HEK293 (cell line): Measurements from ENCODE around the gene KCND2.

Experiments
- CTCF ChIA-PET: fragments of 350-600 bp; formaldehyde crosslinking; extraction: SDS; loops from one replicate; lab custom pipeline; 2021; ENCODE audit warnings: antibody characterized with exemption; lab: Yijun Ruan, JAX
- POLR2A ChIA-PET: fragments of 300-600 bp; formaldehyde crosslinking; extraction: SDS; loops from one replicate; lab custom pipeline; 2020; ENCODE audit warnings: antibody characterized with exemption, inconsistent platforms; lab: Yijun Ruan, JAX
- H3K27ac ChIP-seq: fragments of 200-500 bp; sonication (Bioruptor generic); 2 replicates; pipeline ENCODE4 v1.5.1; 2014; ENCODE audit warnings: low read depth, low read length, control low read depth, inconsistent platforms; ENCODE audit errors: extremely low read depth
- H3K36me3 ChIP-seq, 2 experiments: fragments of 200-500 bp in 1 of 2; sonication (Bioruptor generic) in 1 of 2; 1 replicate in 1 of 2; 2 replicates in 1 of 2; pipeline ENCODE4 v1.5.1; 2014 to 2017; ENCODE audit warnings: inconsistent platforms in 2 of 2, low read length in 2 of 2; ENCODE audit not compliant: control insufficient read depth in 2 of 2, insufficient read depth in 1 of 2
- H3K4me1 ChIP-seq: fragments of 200-500 bp; sonication (Bioruptor generic); 2 replicates; pipeline ENCODE4 v1.5.1; 2014; ENCODE audit warnings: mild to moderate bottlenecking, low read length, inconsistent platforms; ENCODE audit not compliant: control insufficient read depth, insufficient read depth
- H3K4me3 ChIP-seq: 2 replicates; pipeline ENCODE4 v1.5.1; 2011; ENCODE audit warnings: low read depth, mild to moderate bottlenecking, control low read depth, low read length, moderate library complexity
- H3K9me3 ChIP-seq: fragments of 200-500 bp; sonication (Bioruptor generic); 2 replicates; pipeline ENCODE4 v1.5.1; 2014; ENCODE audit warnings: low read depth, low read length, inconsistent platforms; ENCODE audit not compliant: control insufficient read depth, insufficient read depth
- HOXA7 ChIP-seq: sonication (generic); formaldehyde crosslinking; IDR thresholded peaks from 2 replicates; pipeline ENCODE4 v1.8.1; 2022; ENCODE audit warnings: missing genetic modification reagents, borderline replicate concordance
- KLF10 ChIP-seq: fragments of 450-650 bp; IDR thresholded peaks from 2 replicates; pipeline ENCODE4 v1.5.1; 2018; ENCODE audit warnings: missing biosample characterization, mild to moderate bottlenecking, missing genetic modification characterization
- KLF7 ChIP-seq: fragments of 450-650 bp; formaldehyde crosslinking; IDR thresholded peaks from 2 replicates; pipeline ENCODE4 v1.5.1; 2016; ENCODE audit warnings: missing biosample characterization, missing genetic modification characterization, borderline replicate concordance
- RBAK ChIP-seq: fragments of 450-650 bp; formaldehyde crosslinking; IDR thresholded peaks from 2 replicates; pipeline ENCODE4 v1.5.1; 2016; ENCODE audit warnings: missing biosample characterization, missing genetic modification characterization
- SETDB1 ChIP-seq: IDR thresholded peaks from one replicate; pipeline ENCODE4 v1.6.1; 2017; ENCODE audit warnings: mild to moderate bottlenecking, low read length, moderate library complexity, mixed read lengths; ENCODE audit not compliant: insufficient read length
- TRIM28 ChIP-seq: IDR thresholded peaks from 2 replicates; pipeline ENCODE4 v1.6.1; 2011; ENCODE audit warnings: low read length, control low read depth, borderline replicate concordance
- YY1 ChIP-seq: fragments of 450-650 bp; formaldehyde crosslinking; IDR thresholded peaks from 2 replicates; pipeline ENCODE4 v1.5.1; 2018; ENCODE audit warnings: missing biosample characterization, missing genetic modification characterization
- ZNF274 ChIP-seq, 2 experiments: fragments of 200-500 bp in 1 of 2; fragments of 450-650 bp in 1 of 2; sonication (Bioruptor generic) in 1 of 2; formaldehyde crosslinking in 1 of 2; IDR thresholded peaks; 2 replicates each; pipeline versions ENCODE4 v1.5.1 to v1.6.1; 2014 to 2016; ENCODE audit warnings: borderline replicate concordance in 1 of 2, inconsistent platforms in 1 of 2, low read length in 1 of 2, missing biosample characterization in 1 of 2, missing genetic modification characterization in 1 of 2
- ZNF530 ChIP-seq: fragments of 450-650 bp; formaldehyde crosslinking; IDR thresholded peaks from 2 replicates; pipeline ENCODE4 v1.5.1; 2016; ENCODE audit warnings: low read depth, missing biosample characterization, missing genetic modification characterization
- ZNF707 ChIP-seq: fragments of 450-650 bp; formaldehyde crosslinking; IDR thresholded peaks from 2 replicates; pipeline ENCODE4 v1.5.1; 2016; ENCODE audit warnings: missing biosample characterization, missing genetic modification characterization
- ZNF768 ChIP-seq: fragments of 450-650 bp; formaldehyde crosslinking; IDR thresholded peaks from 2 replicates; pipeline ENCODE4 v1.5.1; 2018; ENCODE audit warnings: missing biosample characterization, mild to moderate bottlenecking, missing genetic modification characterization
- ZNF776 ChIP-seq: fragments of 450-650 bp; formaldehyde crosslinking; IDR thresholded peaks from 2 replicates; pipeline ENCODE4 v1.5.0; 2017; ENCODE audit warnings: missing biosample characterization, missing genetic modification characterization, borderline replicate concordance
- ZNF777 ChIP-seq: fragments of 450-650 bp; formaldehyde crosslinking; IDR thresholded peaks from 2 replicates; pipeline ENCODE4 v1.5.1; 2017; ENCODE audit warnings: missing biosample characterization, missing genetic modification characterization, borderline replicate concordance
- ZNF785 ChIP-seq: fragments of 450-650 bp; formaldehyde crosslinking; IDR thresholded peaks from 2 replicates; pipeline ENCODE4 v1.5.1; 2016; ENCODE audit warnings: missing biosample characterization, missing genetic modification characterization
- ZSCAN23 ChIP-seq: fragments of 450-650 bp; formaldehyde crosslinking; IDR thresholded peaks from 2 replicates; pipeline ENCODE4 v1.5.1; 2016; ENCODE audit warnings: missing biosample characterization, missing genetic modification characterization
- TF ChIP-seq, protein P1 (sequence below): fragments of 450-650 bp; formaldehyde crosslinking; IDR thresholded peaks from 2 replicates; pipeline ENCODE4 v1.5.1; 2016; ENCODE audit warnings: missing biosample characterization, missing genetic modification characterization
- TF ChIP-seq, protein P2 (sequence below): fragments of 450-650 bp; formaldehyde crosslinking; IDR thresholded peaks from 2 replicates; pipeline ENCODE4 v1.5.1; 2016; ENCODE audit warnings: missing biosample characterization, missing genetic modification characterization
- TF ChIP-seq, protein P3 (sequence below): fragments of 450-650 bp; formaldehyde crosslinking; IDR thresholded peaks from 2 replicates; pipeline ENCODE4 v1.5.1; 2016; ENCODE audit warnings: missing biosample characterization, missing genetic modification characterization
- TF ChIP-seq, protein P4 (sequence below): fragments of 450-650 bp; formaldehyde crosslinking; IDR thresholded peaks from 2 replicates; pipeline ENCODE4 v1.5.1; 2016; ENCODE audit warnings: missing biosample characterization, missing genetic modification characterization
- TF ChIP-seq, protein P5 (sequence below): fragments of 450-650 bp; formaldehyde crosslinking; IDR thresholded peaks from 2 replicates; pipeline ENCODE4 v1.5.1; 2016; ENCODE audit warnings: missing biosample characterization, missing genetic modification characterization, borderline replicate concordance

The KCND2 gene

DNA sequence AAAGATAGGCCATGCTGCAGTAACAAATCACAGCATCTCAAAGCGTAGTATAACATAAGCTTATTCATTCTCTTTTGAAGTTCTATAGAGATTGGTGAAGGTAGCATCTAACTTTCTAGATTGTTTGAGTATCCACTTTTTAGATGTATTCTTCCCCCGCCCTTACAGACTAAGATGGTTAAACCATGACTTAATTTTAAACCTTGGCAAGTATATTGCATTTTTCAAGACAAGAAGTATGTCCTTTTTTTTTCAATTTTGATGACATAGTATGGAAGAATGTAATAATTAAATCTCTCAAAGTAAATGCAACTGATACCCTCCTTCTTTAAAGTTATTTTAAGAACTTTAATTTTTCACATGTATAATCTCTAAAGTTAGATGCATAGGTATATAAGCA is 190.0 kb downstream of the KCND2 start:
- ChIA-PET CTCF (no interaction called here), POLR2A (no interaction called here)
- Histone ChIP-seq H3K4me3 (no peak overlapping the region), H3K27ac (no peak overlapping the region), H3K4me1 (no peaks in the 10 kb centered on the region), H3K36me3 (no peaks in the 10 kb centered on the region), H3K9me3 (no peaks in the 10 kb centered on the region)
- no peak for TF ChIP-seq ZNF274 (IDR thresholded peaks at IDR 0.05; ENCODE audit: low read length)
- TF ChIP-seq ZNF274 (tag by site-specific recombination; IDR thresholded peaks at IDR 0.05; ENCODE audit: borderline replicate concordance), result no peak
- no peak for TF ChIP-seq ZNF530
- TF ChIP-seq, protein P1, sequence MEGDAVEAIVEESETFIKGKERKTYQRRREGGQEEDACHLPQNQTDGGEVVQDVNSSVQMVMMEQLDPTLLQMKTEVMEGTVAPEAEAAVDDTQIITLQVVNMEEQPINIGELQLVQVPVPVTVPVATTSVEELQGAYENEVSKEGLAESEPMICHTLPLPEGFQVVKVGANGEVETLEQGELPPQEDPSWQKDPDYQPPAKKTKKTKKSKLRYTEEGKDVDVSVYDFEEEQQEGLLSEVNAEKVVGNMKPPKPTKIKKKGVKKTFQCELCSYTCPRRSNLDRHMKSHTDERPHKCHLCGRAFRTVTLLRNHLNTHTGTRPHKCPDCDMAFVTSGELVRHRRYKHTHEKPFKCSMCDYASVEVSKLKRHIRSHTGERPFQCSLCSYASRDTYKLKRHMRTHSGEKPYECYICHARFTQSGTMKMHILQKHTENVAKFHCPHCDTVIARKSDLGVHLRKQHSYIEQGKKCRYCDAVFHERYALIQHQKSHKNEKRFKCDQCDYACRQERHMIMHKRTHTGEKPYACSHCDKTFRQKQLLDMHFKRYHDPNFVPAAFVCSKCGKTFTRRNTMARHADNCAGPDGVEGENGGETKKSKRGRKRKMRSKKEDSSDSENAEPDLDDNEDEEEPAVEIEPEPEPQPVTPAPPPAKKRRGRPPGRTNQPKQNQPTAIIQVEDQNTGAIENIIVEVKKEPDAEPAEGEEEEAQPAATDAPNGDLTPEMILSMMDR, result no peak
- no peak for TF ChIP-seq YY1 (tag by site-specific recombination)
- no peak for TF ChIP-seq ZNF768 (tag by site-specific recombination)
- TF ChIP-seq, protein P2, sequence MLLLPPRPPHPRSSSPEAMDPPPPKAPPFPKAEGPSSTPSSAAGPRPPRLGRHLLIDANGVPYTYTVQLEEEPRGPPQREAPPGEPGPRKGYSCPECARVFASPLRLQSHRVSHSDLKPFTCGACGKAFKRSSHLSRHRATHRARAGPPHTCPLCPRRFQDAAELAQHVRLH (tag by site-specific recombination), result no peak
- TF ChIP-seq SETDB1, result no peak

DNA sequence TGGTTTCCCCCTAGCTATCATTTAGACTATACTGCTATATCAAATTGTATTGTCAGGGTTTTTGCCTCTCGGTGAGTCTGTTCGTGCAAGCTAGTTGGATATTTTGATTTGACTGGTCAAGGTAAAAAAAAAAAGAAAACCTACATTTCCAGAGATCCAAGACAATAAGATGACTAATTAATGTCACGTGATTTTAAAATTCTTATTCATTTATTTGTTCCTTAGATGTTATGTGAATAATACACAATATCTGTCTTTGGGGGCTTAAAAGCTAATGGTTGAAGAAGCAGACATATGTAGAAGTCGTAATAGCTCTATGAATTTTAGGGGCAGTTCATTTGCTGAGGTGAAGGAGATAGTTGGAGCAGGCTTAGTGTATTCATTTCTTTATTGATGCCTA is 191.1 kb downstream of the KCND2 start:
- POLR2A ChIA-PET, result no interaction called here
- CTCF ChIA-PET, result no interaction called here
- no peaks in the 10 kb centered on the region for H3K36me3 ChIP-seq
- TF ChIP-seq RBAK (tag by site-specific recombination) (no peak), KLF10 (tag by site-specific recombination) (no peak), ZNF776 (tag by site-specific recombination) (no peak), ZNF707 (tag by site-specific recombination) (no peak), ZNF777 (tag by site-specific recombination) (no peak), ZNF785 (tag by site-specific recombination) (no peak)
- TF ChIP-seq, protein P3, sequence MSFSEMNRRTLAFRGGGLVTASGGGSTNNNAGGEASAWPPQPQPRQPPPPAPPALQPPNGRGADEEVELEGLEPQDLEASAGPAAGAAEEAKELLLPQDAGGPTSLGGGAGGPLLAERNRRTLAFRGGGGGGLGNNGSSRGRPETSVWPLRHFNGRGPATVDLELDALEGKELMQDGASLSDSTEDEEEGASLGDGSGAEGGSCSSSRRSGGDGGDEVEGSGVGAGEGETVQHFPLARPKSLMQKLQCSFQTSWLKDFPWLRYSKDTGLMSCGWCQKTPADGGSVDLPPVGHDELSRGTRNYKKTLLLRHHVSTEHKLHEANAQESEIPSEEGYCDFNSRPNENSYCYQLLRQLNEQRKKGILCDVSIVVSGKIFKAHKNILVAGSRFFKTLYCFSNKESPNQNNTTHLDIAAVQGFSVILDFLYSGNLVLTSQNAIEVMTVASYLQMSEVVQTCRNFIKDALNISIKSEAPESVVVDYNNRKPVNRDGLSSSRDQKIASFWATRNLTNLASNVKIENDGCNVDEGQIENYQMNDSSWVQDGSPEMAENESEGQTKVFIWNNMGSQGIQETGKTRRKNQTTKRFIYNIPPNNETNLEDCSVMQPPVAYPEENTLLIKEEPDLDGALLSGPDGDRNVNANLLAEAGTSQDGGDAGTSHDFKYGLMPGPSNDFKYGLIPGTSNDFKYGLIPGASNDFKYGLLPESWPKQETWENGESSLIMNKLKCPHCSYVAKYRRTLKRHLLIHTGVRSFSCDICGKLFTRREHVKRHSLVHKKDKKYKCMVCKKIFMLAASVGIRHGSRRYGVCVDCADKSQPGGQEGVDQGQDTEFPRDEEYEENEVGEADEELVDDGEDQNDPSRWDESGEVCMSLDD (tag by site-specific recombination), result no peak
- no peaks in the 10 kb centered on the region for H3K9me3 ChIP-seq
- H3K4me3 ChIP-seq, result no peak overlapping the region
- no peak overlapping the region for H3K27ac ChIP-seq
- H3K4me1 ChIP-seq, result no peaks in the 10 kb centered on the region

DNA sequence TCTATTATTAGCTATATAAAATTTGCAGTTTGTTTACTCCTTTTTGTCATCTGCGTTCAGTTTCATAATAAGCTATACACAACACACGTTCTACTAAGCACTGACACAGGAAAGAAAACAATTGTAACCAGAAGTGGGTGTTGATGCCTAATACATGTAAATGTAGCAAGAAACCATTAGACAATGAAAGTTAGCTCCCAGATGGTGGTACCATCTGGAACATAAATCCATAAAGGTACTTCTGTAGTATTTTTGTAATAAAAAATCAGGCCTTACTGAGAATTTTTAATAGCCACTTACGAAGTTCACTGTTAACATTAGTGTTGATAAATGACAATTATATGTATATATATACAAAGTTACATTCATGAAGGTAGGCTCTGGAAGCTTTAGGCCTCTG is 194.7 kb downstream of the KCND2 start:
- Histone ChIP-seq H3K27ac (no peak overlapping the region), H3K4me1 (no peaks in the 10 kb centered on the region), H3K4me3 (no peak overlapping the region), H3K36me3 (no peaks in the 10 kb centered on the region), H3K9me3 (no peaks in the 10 kb centered on the region)
- ChIA-PET POLR2A (no interaction called here), CTCF (no interaction called here)
- TF ChIP-seq, protein P1, result no peak
- TF ChIP-seq HOXA7 (CRISPR knock-in tag) (no peak), KLF7 (tag by site-specific recombination) (no peak), TRIM28 (no peak), ZSCAN23 (tag by site-specific recombination) (no peak), SETDB1 (no peak)
- TF ChIP-seq, protein P4, sequence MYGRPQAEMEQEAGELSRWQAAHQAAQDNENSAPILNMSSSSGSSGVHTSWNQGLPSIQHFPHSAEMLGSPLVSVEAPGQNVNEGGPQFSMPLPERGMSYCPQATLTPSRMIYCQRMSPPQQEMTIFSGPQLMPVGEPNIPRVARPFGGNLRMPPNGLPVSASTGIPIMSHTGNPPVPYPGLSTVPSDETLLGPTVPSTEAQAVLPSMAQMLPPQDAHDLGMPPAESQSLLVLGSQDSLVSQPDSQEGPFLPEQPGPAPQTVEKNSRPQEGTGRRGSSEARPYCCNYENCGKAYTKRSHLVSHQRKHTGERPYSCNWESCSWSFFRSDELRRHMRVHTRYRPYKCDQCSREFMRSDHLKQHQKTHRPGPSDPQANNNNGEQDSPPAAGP, result no peak
- TF ChIP-seq, protein P5, sequence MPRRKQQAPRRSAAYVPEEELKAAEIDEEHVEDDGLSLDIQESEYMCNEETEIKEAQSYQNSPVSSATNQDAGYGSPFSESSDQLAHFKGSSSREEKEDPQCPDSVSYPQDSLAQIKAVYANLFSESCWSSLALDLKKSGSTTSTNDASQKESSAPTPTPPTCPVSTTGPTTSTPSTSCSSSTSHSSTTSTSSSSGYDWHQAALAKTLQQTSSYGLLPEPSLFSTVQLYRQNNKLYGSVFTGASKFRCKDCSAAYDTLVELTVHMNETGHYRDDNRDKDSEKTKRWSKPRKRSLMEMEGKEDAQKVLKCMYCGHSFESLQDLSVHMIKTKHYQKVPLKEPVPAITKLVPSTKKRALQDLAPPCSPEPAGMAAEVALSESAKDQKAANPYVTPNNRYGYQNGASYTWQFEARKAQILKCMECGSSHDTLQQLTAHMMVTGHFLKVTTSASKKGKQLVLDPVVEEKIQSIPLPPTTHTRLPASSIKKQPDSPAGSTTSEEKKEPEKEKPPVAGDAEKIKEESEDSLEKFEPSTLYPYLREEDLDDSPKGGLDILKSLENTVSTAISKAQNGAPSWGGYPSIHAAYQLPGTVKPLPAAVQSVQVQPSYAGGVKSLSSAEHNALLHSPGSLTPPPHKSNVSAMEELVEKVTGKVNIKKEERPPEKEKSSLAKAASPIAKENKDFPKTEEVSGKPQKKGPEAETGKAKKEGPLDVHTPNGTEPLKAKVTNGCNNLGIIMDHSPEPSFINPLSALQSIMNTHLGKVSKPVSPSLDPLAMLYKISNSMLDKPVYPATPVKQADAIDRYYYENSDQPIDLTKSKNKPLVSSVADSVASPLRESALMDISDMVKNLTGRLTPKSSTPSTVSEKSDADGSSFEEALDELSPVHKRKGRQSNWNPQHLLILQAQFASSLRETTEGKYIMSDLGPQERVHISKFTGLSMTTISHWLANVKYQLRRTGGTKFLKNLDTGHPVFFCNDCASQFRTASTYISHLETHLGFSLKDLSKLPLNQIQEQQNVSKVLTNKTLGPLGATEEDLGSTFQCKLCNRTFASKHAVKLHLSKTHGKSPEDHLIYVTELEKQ (tag by site-specific recombination), result no peak
